GM12892 (cell line): Measurements from ENCODE around the gene TNFRSF19.

Experiments used
- POLR2A ChIP-seq: IDR thresholded peaks from 2 replicates; pipeline ENCODE4 v1.6.1; 2011; ENCODE audit warnings: low read depth, low read length, control low read depth
- POLR2AphosphoS5 ChIP-seq: IDR thresholded peaks from 2 replicates; pipeline ENCODE4 v1.6.1; 2011; ENCODE audit warnings: low read depth, low read length, control low read depth

DNA sequence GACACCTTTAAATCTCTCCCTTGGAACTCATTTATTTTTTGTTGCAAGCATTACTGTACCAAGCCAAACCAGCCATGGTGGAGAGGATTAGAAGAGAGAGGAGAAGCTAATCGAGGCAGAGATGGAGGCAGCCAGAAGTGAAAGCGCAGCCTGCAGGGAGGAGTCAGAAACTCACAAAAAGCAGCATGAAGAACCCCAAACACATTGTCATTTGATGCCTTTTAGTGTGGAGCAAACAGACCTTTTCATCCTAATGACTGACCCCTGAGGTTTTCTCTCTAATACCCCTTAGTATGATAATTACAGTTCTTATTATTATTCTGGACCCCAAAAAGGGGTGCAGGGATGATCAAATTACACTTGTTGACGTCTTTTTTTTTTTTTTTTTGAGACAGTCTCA is 62.5 kb downstream of the TNFRSF19 start:
- TF ChIP-seq POLR2A (no peak), POLR2AphosphoS5 (no peak)
